GM19468 (cell line): ENCODE measurements around the gene COA6.
"Not testable (repeated sequence)": the region's sequence is repeated elsewhere in the genome, so short reads cannot be mapped to it uniquely, and the experiment has no call there.

Experiments used
- ATAC-seq: cut with Tn5 transposase; IDR thresholded peaks from one replicate; pipeline ENCODE4 v1.9.1; 2021; ENCODE audit warnings: mild to moderate bottlenecking, moderate library complexity, moderate number of reproducible peaks; ENCODE audit not compliant: unreplicated experiment; ENCODE audit errors: extremely low read depth

Gene COA6

GRCh38 chr1:234373064-234373958 lies at the start of gene COA6:
Gene COA6 (plus strand): TSS chr1:234373456. CDS start chr1:234373467, 11 bp downstream.
- peak; percentile 78 for ATAC-seq

GRCh38 chr1:234324821-234325220 lies 48.4 kb upstream of the COA6 start:
- no peak for ATAC-seq

GRCh38 chr1:234325878-234326496 lies 47.3 kb upstream of the COA6 start:
- no peak for ATAC-seq

GRCh38 chr1:234326497-234327366 lies 46.5 kb upstream of the COA6 start:
- ATAC-seq, result no peak

GRCh38 chr1:234327577-234328164 lies 45.6 kb upstream of the COA6 start:
- ATAC-seq, result no peak

GRCh38 chr1:234330843-234331215 lies 42.4 kb upstream of the COA6 start:
- no peak for ATAC-seq

GRCh38 chr1:234331507-234331906 lies 41.7 kb upstream of the COA6 start:
- no peak for ATAC-seq

- ATAC-seq, result no peak
Observed at GRCh38 chr1:234336359-234336758, 36.9 kb upstream of the COA6 start.

GRCh38 chr1:234337233-234337632 lies 36.0 kb upstream of the COA6 start:
- no peak for ATAC-seq

GRCh38 chr1:234340528-234340927 lies 32.7 kb upstream of the COA6 start:
- ATAC-seq, result no peak

- ATAC-seq, result no peak
Observed at GRCh38 chr1:234342774-234343173, 30.5 kb upstream of the COA6 start.

- no peak for ATAC-seq
Observed at GRCh38 chr1:234345237-234345636, 28.0 kb upstream of the COA6 start.

- ATAC-seq, result no peak
Observed at GRCh38 chr1:234348964-234349363, 24.3 kb upstream of the COA6 start.

GRCh38 chr1:234355782-234356510 lies 17.3 kb upstream of the COA6 start:
- no peak for ATAC-seq

GRCh38 chr1:234356615-234357269 lies 16.5 kb upstream of the COA6 start:
- not testable (repeated sequence) for ATAC-seq

GRCh38 chr1:234357831-234358230 lies 15.4 kb upstream of the COA6 start:
- no peak for ATAC-seq

- ATAC-seq, result no peak
Observed at GRCh38 chr1:234361102-234361603, 12.1 kb upstream of the COA6 start.

GRCh38 chr1:234362558-234362957 lies 10.7 kb upstream of the COA6 start:
- ATAC-seq, result no peak
